ENCODE results near the gene HSF4. TPM values are rescaled to one million over a fixed set of nuclear protein-coding genes. Genes with fewer than 3 reads are reported as not detected.
A peak's percentile ranks its signal among the peaks of the same experiment; 100 is the strongest.

The HSF4 gene
- total RNA-seq, 1 donor from 2014 or later, result 64.9 TPM

DNA sequence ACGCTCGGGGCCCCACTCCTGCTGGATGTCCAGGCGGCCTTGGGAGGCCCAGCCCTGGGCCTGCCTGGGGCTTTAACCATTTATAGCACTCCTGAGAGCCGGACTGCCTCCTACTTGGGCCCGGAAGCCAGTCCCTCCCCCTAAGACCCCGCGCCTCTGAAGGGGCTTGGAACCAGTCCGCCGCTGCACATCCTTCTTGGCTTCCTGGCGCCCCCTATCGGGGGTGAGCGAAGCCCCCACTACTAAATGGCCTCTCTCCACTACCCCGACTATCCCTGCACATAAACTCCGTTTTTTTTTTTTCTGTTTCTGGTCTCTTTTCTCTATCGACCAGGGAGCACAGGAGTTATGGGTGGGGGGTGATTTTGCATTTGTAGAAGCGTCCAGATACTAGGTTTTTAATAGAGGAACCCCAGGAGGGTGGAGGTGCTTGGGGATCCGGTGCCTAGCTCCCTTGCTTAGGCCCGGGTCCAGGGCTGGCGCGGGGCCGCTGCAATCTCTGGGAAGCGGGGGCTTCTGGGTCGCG is 5.2 kb downstream of the HSF4 start:
- H3K36me3 ChIP-seq, result no peaks in the 10 kb centered on the region
- peak overlapping the region; percentile 91 to 93 for H3K27ac ChIP-seq
- no peaks in the 10 kb centered on the region for H3K27me3 ChIP-seq
- intact Hi-C loops (cut with DNase I), result no loop called here
- H3K4me1 ChIP-seq, result peaks cover 25 to 34% of the 10 kb centered on the region in 2 donors
- no peaks in the 10 kb centered on the region for H3K9me3 ChIP-seq
- peak overlapping the region; percentile 57 to 64 for H3K4me3 ChIP-seq
- peak; percentile 18 to 51 (median 18) for TF ChIP-seq CTCF (IDR thresholded peaks at IDR 0.05)
- DNase-seq (ENCODE audit: low spot score in 2 of 2), result no peak

- DNase-seq (ENCODE audit: low spot score in 2 of 2), result peak; percentile 67 to 93
- peaks cover 20 to 34% of the 10 kb centered on the region in 2 donors for H3K4me1 ChIP-seq
- no peaks in the 10 kb centered on the region for H3K36me3 ChIP-seq
- TF ChIP-seq CTCF (IDR thresholded peaks at IDR 0.05), result no peak
- peak within 1 kb of the TSS; percentile 91 to 93 for H3K27ac ChIP-seq
- intact Hi-C loops (cut with DNase I), result no loop called here
- no peaks in the 10 kb centered on the region for H3K27me3 ChIP-seq
- H3K9me3 ChIP-seq, result no peaks in the 10 kb centered on the region
- peak within 1 kb of the TSS; percentile 57 to 64 for H3K4me3 ChIP-seq
Observed at GRCh38 chr16:67170168-67170948, 5.8 kb downstream of the HSF4 start, which contains the start of gene NOL3. Gene NOL3 (plus strand): TSS chr16:67170538.

DNA sequence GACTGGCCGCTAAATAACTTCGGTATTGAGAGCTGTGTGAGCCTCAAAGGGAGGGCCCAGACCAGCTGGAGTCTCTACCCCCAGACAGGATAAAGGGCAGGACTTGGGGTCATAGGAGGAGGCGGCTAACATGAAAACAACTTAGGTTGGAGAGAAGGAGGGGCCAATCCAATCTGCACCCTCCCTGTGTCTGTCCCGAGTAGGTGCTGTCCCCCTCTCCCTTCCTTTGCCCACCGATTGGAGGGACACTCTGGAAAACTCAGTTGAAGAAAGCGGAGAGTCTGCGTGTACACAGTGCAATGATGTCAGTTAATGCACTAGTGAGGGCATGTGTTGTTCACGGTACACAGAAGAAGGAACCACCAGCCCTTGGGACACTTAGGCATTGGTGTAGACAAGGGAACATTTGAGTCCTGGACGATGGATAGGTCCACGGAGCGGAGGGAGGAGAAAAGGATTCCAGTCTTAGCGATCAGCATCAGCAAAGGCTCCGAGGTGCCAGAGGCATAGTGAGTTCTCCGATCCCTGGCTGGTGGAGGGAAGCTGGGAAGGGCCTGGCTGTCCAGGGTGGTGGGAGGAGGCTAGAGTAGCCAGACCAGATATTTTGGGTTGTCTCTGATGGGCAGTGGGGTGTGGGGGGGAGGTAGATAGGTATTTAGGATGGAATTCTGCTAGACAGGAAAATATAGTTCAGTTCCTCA is 6.6 kb downstream of the HSF4 start:
- Histone ChIP-seq H3K4me3 (peak overlapping the region; percentile 57 to 64), H3K27me3 (no peaks in the 10 kb centered on the region), H3K27ac (peak overlapping the region; percentile 91 to 93), H3K4me1 (peaks cover 19 to 29% of the 10 kb centered on the region in 2 donors), H3K36me3 (no peaks in the 10 kb centered on the region), H3K9me3 (no peaks in the 10 kb centered on the region)
- no peak for TF ChIP-seq CTCF (IDR thresholded peaks at IDR 0.05)
- DNase-seq (ENCODE audit: low spot score in 2 of 2), result no peak
- intact Hi-C loops (cut with DNase I), result no loop called here

GRCh38 chr16:67173323-67173722 is 8.8 kb downstream of the HSF4 start:
- no peaks in the 10 kb centered on the region for H3K27me3 ChIP-seq
- peaks cover 25 to 36% of the 10 kb centered on the region in 2 donors for H3K4me1 ChIP-seq
- H3K36me3 ChIP-seq, result no peaks in the 10 kb centered on the region
- intact Hi-C loops (cut with DNase I), result no loop called here
- H3K27ac ChIP-seq, result peak overlapping the region; percentile 93 to 95
- H3K9me3 ChIP-seq, result no peaks in the 10 kb centered on the region
- H3K4me3 ChIP-seq, result peak overlapping the region; percentile 49 to 67
- no peak for TF ChIP-seq CTCF (IDR thresholded peaks at IDR 0.05)
- no peak for DNase-seq (ENCODE audit: low spot score in 2 of 2)

GRCh38 chr16:67173808-67174705 is 9.5 kb downstream of the HSF4 start:
- peak; percentile 19 to 48 (median 34) for TF ChIP-seq CTCF (IDR thresholded peaks at IDR 0.05)
- intact Hi-C loops (cut with DNase I), result loop anchor here (1.0 kb wide), 2 partner anchors 9 to 15 kb away; partner anchors contain the start of genes FBXL8, MATCAP1 and TRADD
- peak overlapping the region; percentile 49 to 67 for H3K4me3 ChIP-seq
- H3K36me3 ChIP-seq, result no peaks in the 10 kb centered on the region
- H3K4me1 ChIP-seq, result peaks cover 24 to 41% of the 10 kb centered on the region in 2 donors
- H3K27me3 ChIP-seq, result no peaks in the 10 kb centered on the region
- no peaks in the 10 kb centered on the region for H3K9me3 ChIP-seq
- peak; percentile 84 to 96 for DNase-seq (ENCODE audit: low spot score in 2 of 2)
- H3K27ac ChIP-seq, result peak overlapping the region; percentile 93 to 95

Measured in ascending aorta (tissue), 2 donors.